CD14-positive monocyte (primary cell): ENCODE results near the gene C5orf63. TPM values are rescaled to one million over a fixed set of nuclear protein-coding genes. Genes with fewer than 3 reads are reported as not detected.
"Not testable (repeated sequence)": the region's sequence is repeated elsewhere in the genome, so short reads cannot be mapped to it uniquely, and the experiment has no call there.

Experiments used
- DNase-seq, 3 donors: peaks; one replicate each; pipeline ENCODE4 v3.0.0-alpha.2; 2011 to 2022
- H2AFZ ChIP-seq: 2 replicates; pipeline ENCODE4 v1.6.0; 2012; ENCODE audit warnings: mild to moderate bottlenecking, low read depth, low read length, inconsistent platforms; ENCODE audit not compliant: insufficient read depth, poor library complexity, severe bottlenecking
- H3K27ac ChIP-seq, 2 donors: 1 replicate in 1 of 2; 2 replicates in 1 of 2; pipeline ENCODE4 v1.5.1; 2012 to 2013; ENCODE audit warnings: low read length in 2 of 2, control low read depth in 1 of 2, inconsistent platforms in 1 of 2, low read depth in 1 of 2, mild to moderate bottlenecking in 1 of 2
- H3K27me3 ChIP-seq, 2 donors: one replicate each; pipeline versions ENCODE4 v1.6.0 to v1.6.1; 2011 to 2013; ENCODE audit warnings: low read length in 2 of 2; ENCODE audit not compliant: control insufficient read depth in 2 of 2, insufficient read depth in 2 of 2
- H3K36me3 ChIP-seq, 2 donors: replicated peaks in 1 of 2; 1 replicate in 1 of 2; 2 replicates in 1 of 2; pipeline versions ENCODE4 v1.5.1 to v1.6.1; 2012 to 2013; ENCODE audit warnings: low read length in 2 of 2, control low read depth in 1 of 2, inconsistent platforms in 1 of 2, mild to moderate bottlenecking in 1 of 2; ENCODE audit not compliant: insufficient read depth in 2 of 2, control insufficient read depth in 1 of 2
- H3K4me1 ChIP-seq, 2 donors: 1 replicate in 1 of 2; 2 replicates in 1 of 2; pipeline versions ENCODE4 v1.5.1 to v1.6.1; 2012 to 2013; ENCODE audit warnings: low read length in 2 of 2, control low read depth in 1 of 2, inconsistent platforms in 1 of 2, mild to moderate bottlenecking in 1 of 2, moderate library complexity in 1 of 2; ENCODE audit not compliant: insufficient read depth in 2 of 2, control insufficient read depth in 1 of 2
- H3K4me2 ChIP-seq: replicated peaks from 2 replicates; pipeline ENCODE3; 2012; ENCODE audit warnings: low read length, moderate library complexity, mild to moderate bottlenecking; ENCODE audit not compliant: poor library complexity, severe bottlenecking; ENCODE audit errors: extremely low read depth
- H3K4me3 ChIP-seq, 3 experiments: fragments of 200-600 bp in 1 of 3; sonication (generic) in 1 of 3; replicated peaks in 1 of 3; 1 replicate in 2 of 3; 2 replicates in 1 of 3; pipeline ENCODE4 v1.5.1; 2011 to 2013; ENCODE audit warnings: low read length in 3 of 3, mild to moderate bottlenecking in 3 of 3, control low read depth in 2 of 3, low read depth in 2 of 3, inconsistent platforms in 1 of 3, moderate library complexity in 1 of 3
- H3K79me2 ChIP-seq: 2 replicates; pipeline ENCODE4 v1.6.0; 2012; ENCODE audit warnings: mild to moderate bottlenecking, control low read depth, inconsistent platforms, low read length, moderate library complexity; ENCODE audit not compliant: insufficient read depth
- H3K9ac ChIP-seq: 2 replicates; pipeline ENCODE4 v1.6.0; 2017; ENCODE audit warnings: low read length, mild to moderate bottlenecking; ENCODE audit not compliant: insufficient read depth, poor library complexity, severe bottlenecking
- H3K9me3 ChIP-seq, 2 donors: replicated peaks in 1 of 2; 1 replicate in 1 of 2; 2 replicates in 1 of 2; pipeline versions ENCODE4 v1.5.1 to v1.6.1; 2012 to 2013; ENCODE audit warnings: low read length in 2 of 2, control low read depth in 1 of 2; ENCODE audit not compliant: control insufficient read depth in 1 of 2, insufficient read depth in 1 of 2
- H4K20me1 ChIP-seq: 2 replicates; pipeline ENCODE4 v1.6.0; 2012; ENCODE audit warnings: mild to moderate bottlenecking, low read length, control low read depth, moderate library complexity; ENCODE audit not compliant: insufficient read depth
- H3K27ac Mint-ChIP-seq, 7 donors: one replicate each; pipeline ENCODE4 v1.8.0; 2020; ENCODE audit warnings: mild to moderate bottlenecking in 7 of 7, mixed read lengths in 7 of 7, moderate library complexity in 6 of 7, inconsistent platforms in 2 of 7
- H3K27me3 Mint-ChIP-seq, 3 donors: one replicate each; pipeline ENCODE4 v1.8.0; 2021 to 2022; ENCODE audit warnings: low read depth in 3 of 3, mild to moderate bottlenecking in 3 of 3, mixed read lengths in 3 of 3, moderate library complexity in 3 of 3, inconsistent platforms in 1 of 3
- H3K36me3 Mint-ChIP-seq, 2 donors: one replicate each; pipeline ENCODE4 v1.8.0; 2020; ENCODE audit warnings: mixed read lengths in 2 of 2, inconsistent platforms in 1 of 2, mild to moderate bottlenecking in 1 of 2
- H3K4me1 Mint-ChIP-seq: one replicate; pipeline ENCODE4 v1.8.0; 2020; ENCODE audit warnings: mild to moderate bottlenecking, mixed read lengths
- H3K4me3 Mint-ChIP-seq, 2 donors: one replicate each; pipeline ENCODE4 v1.8.0; 2020; ENCODE audit warnings: mild to moderate bottlenecking in 2 of 2, mixed read lengths in 2 of 2, moderate library complexity in 1 of 2
- H3K9me3 Mint-ChIP-seq, 7 donors: one replicate each; pipeline ENCODE4 v1.8.0; 2020 to 2022; ENCODE audit warnings: mixed read lengths in 7 of 7, mild to moderate bottlenecking in 6 of 7, moderate library complexity in 6 of 7, inconsistent platforms in 2 of 7
- WGBS: methylation state at CpG from one replicate; pipeline ENCODE4 v1.1.5; 2013; ENCODE audit warnings: missing lambda C conversion rate; ENCODE audit not compliant: insufficient coverage; 5-methylcytosine and 5-hydroxymethylcytosine counted together
- intact Hi-C, 2 donors: fragments of 100-400 bp; cut with micrococcal nuclease; formaldehyde crosslinking; loops; one replicate each; pipeline versions ENCODE4 v1.15.0 to v1.15.1; 2023
- polyA plus RNA-seq, 3 donors: library from polyadenylated mRNA; depleted of rRNA in 1 of 3; unstranded in 2 of 3; stranded (reverse) in 1 of 3; fragments of 300-500 nt in 2 of 3; fragments of >200 nt in 1 of 3; fragmentation: Illumina TruSeq in 2 of 3; gene quantifications; 1 replicate in 2 of 3; 2 replicates in 1 of 3; pipeline ENCODE4 v1.2.3, GENCODE V29; 2012 to 2021
- TF ChIP-seq, protein P1 (sequence below): fragments of 200-600 bp; IDR thresholded peaks from one replicate; pipeline ENCODE4 v1.8.0; 2022; ENCODE audit warnings: antibody characterized with exemption, mild to moderate bottlenecking

Gene C5orf63
- polyA plus RNA-seq, 3 donors: 0.27 to 1.5 TPM; not detected in 1

DNA sequence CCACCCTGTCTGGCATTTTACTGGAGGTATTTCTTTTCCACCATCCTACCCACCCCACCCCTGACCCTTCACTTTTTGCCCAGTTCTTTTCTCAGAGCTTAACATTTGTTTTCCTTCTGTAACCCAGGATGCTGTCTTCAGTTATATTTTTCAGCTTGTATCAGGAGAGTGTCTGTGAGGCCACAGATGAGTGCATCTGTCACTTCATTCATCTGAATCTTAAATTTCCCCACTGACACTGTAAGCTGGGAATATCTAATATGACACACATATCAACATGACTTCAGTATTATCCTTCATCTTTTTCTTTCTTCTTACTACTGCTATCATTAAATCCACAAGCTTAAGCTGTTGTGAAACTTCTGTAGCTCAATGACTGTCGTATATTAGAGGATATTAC is 47.8 kb downstream of the C5orf63 start:
- intact Hi-C loops: no loop called here
- H3K36me3 Mint-ChIP-seq: no peaks in the 10 kb centered on the region
- H3K27ac Mint-ChIP-seq: no peak overlapping the region
- no peak overlapping the region for H3K4me3 ChIP-seq
- no CpG with 5 or more reads among the region's 1 CpG for WGBS
- peaks cover 10 to 14% of the 10 kb centered on the region in 2 donors for H3K4me1 ChIP-seq
- TF ChIP-seq, protein P1, sequence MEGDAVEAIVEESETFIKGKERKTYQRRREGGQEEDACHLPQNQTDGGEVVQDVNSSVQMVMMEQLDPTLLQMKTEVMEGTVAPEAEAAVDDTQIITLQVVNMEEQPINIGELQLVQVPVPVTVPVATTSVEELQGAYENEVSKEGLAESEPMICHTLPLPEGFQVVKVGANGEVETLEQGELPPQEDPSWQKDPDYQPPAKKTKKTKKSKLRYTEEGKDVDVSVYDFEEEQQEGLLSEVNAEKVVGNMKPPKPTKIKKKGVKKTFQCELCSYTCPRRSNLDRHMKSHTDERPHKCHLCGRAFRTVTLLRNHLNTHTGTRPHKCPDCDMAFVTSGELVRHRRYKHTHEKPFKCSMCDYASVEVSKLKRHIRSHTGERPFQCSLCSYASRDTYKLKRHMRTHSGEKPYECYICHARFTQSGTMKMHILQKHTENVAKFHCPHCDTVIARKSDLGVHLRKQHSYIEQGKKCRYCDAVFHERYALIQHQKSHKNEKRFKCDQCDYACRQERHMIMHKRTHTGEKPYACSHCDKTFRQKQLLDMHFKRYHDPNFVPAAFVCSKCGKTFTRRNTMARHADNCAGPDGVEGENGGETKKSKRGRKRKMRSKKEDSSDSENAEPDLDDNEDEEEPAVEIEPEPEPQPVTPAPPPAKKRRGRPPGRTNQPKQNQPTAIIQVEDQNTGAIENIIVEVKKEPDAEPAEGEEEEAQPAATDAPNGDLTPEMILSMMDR: no peak
- H3K27me3 Mint-ChIP-seq: peaks cover 11 to 22% (median 17%) of the 10 kb centered on the region in 3 donors
- H3K9me3 Mint-ChIP-seq: no peaks in the 10 kb centered on the region
- no peaks in the 10 kb centered on the region for H3K79me2 ChIP-seq
- peaks cover 14% of the 10 kb centered on the region for H3K4me1 Mint-ChIP-seq
- no peak overlapping the region for H3K9ac ChIP-seq
- no peaks in the 10 kb centered on the region for H3K9me3 ChIP-seq
- no peak for DNase-seq
- no peaks in the 10 kb centered on the region for H4K20me1 ChIP-seq
- no peak overlapping the region for H3K27ac ChIP-seq
- H3K4me2 ChIP-seq: no peak overlapping the region
- H3K4me3 Mint-ChIP-seq: no peak overlapping the region
- H2AFZ ChIP-seq: no peak overlapping the region
- H3K36me3 ChIP-seq: no peaks in the 10 kb centered on the region
- H3K27me3 ChIP-seq: peaks cover 11 to 13% of the 10 kb centered on the region in 2 donors

DNA sequence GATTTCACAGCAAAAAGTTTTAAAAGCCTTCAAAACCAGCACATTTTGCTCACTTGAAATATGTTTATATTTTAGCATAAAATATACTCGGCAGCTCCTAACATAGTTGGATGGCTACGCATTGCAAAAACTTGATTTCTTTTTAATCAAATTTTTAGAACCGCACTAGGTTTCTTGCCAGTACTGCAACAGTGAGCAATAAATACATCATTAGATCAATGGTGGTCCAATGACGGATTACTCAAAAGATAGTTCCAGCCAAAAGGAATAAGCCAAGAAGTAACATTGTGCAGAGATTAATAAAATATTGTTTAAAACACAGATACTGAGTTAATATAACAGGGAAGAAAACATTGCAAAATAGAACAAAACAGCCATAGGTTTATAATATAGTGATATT is 48.5 kb downstream of the C5orf63 start:
- intact Hi-C loops: no loop called here
- H4K20me1 ChIP-seq: no peaks in the 10 kb centered on the region
- peaks cover 14% of the 10 kb centered on the region for H3K4me1 Mint-ChIP-seq
- peaks cover 11 to 22% (median 17%) of the 10 kb centered on the region in 3 donors for H3K27me3 Mint-ChIP-seq
- no peak overlapping the region for H2AFZ ChIP-seq
- H3K27ac ChIP-seq: no peak overlapping the region
- no peaks in the 10 kb centered on the region for H3K36me3 Mint-ChIP-seq
- no peak overlapping the region for H3K27ac Mint-ChIP-seq
- DNase-seq: no peak
- peaks cover 10 to 14% of the 10 kb centered on the region in 2 donors for H3K4me1 ChIP-seq
- TF ChIP-seq, protein P1: no peak
- no peak overlapping the region for H3K4me2 ChIP-seq
- no peaks in the 10 kb centered on the region for H3K79me2 ChIP-seq
- H3K4me3 ChIP-seq: no peak overlapping the region
- H3K9me3 ChIP-seq: no peaks in the 10 kb centered on the region
- H3K36me3 ChIP-seq: no peaks in the 10 kb centered on the region
- H3K4me3 Mint-ChIP-seq: no peak overlapping the region
- H3K9me3 Mint-ChIP-seq: no peaks in the 10 kb centered on the region
- WGBS: 100% methylated on average over 3 of the region's 4 CpGs
- no peak overlapping the region for H3K9ac ChIP-seq
- peaks cover 11 to 13% of the 10 kb centered on the region in 2 donors for H3K27me3 ChIP-seq

DNA sequence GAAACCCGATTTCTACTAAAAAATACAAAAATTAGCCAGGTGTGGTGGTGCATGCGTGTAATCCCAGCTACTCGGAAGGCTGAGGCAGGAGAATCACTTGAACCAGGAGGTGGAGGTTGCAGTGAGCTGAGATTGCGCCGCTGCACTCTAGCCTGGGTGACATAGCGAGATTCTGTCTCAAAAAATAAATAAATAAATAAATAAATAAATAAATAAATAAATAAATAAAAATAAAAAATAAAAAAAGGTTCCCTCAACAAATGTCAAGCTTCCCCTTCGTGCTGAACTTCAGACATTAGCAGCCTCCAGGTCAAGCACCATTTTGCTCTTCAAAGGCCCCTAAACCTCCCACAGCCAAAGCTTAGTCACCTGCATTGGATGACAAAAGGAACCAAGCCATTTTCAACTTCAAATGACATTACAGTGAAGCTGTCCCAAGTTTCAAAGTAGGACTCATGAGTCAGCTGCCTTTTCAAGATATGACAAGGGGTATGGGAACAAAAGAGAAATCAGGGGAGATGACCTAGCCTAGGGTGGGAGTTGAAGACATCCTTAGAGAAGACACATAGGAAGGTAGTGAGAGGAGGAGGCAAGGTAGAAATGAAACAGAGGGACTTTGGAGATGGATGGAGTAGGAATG is 49.6 kb downstream of the C5orf63 start:
- H3K27ac ChIP-seq, H4K20me1 ChIP-seq, H3K4me3 ChIP-seq, H3K4me1 Mint-ChIP-seq, H3K36me3 ChIP-seq, DNase-seq, H3K4me2 ChIP-seq, H3K9me3 ChIP-seq, H3K9me3 Mint-ChIP-seq, H3K4me3 Mint-ChIP-seq, H3K9ac ChIP-seq, intact Hi-C loops, H2AFZ ChIP-seq, H3K36me3 Mint-ChIP-seq, H3K79me2 ChIP-seq, H3K27ac Mint-ChIP-seq, H3K27me3 ChIP-seq, H3K4me1 ChIP-seq: not testable (repeated sequence)
- H3K27me3 Mint-ChIP-seq: peaks cover 2 to 11% (median 6%) of the 10 kb centered on the region in 3 donors
- WGBS: 100% methylated on average over 4 of the region's 7 CpGs
